GM12801 (cell line): ENCODE data around the gene ATP6V1F.

ENCODE experiments used
- CTCF ChIP-seq: IDR thresholded peaks from one replicate; pipeline ENCODE4 v1.5.1; 2011; ENCODE audit warnings: control low read depth; ENCODE audit not compliant: insufficient read length; ENCODE audit errors: extremely low read depth

ATP6V1F gene

GRCh38 chr7:128873234-128873633 lies 10.6 kb downstream of the ATP6V1F start:
- TF ChIP-seq CTCF = no peak

GRCh38 chr7:128874140-128875031 lies 11.7 kb downstream of the ATP6V1F start:
- TF ChIP-seq CTCF = no peak

GRCh38 chr7:128875523-128875948 lies 12.9 kb downstream of the ATP6V1F start:
- no peak for TF ChIP-seq CTCF

- no peak for TF ChIP-seq CTCF
These were observed 13.5 kb downstream of the ATP6V1F start for GRCh38 chr7:128876127-128876526.

- no peak for TF ChIP-seq CTCF
These were observed 13.9 kb downstream of the ATP6V1F start for GRCh38 chr7:128876586-128876977.

GRCh38 chr7:128876978-128877755 lies 14.5 kb downstream of the ATP6V1F start:
- no peak for TF ChIP-seq CTCF

- no peak for TF ChIP-seq CTCF
These were observed 15.1 kb downstream of the ATP6V1F start for GRCh38 chr7:128877756-128878120.
